Lower lobe of right lung (tissue), 2 donors: ENCODE data around the gene MRPS23. TPM values are rescaled to one million over a fixed set of nuclear protein-coding genes. Genes with fewer than 3 reads are reported as not detected.

Experiments used
- ATAC-seq, 2 donors: fragments of 200-7000 bp; cut with Tn5 transposase; one replicate each; pipeline ENCODE4 v1.9.1; 2020 to 2022; ENCODE audit warnings: mild to moderate bottlenecking in 2 of 2, moderate library complexity in 2 of 2
- DNase-seq: peaks from one replicate; pipeline ENCODE4 v3.0.0-alpha.2; 2020
- H3K27ac ChIP-seq: fragments of 200-600 bp; one replicate; pipeline ENCODE4 v1.8.0; 2022
- H3K27me3 ChIP-seq: fragments of 200-600 bp; one replicate; pipeline ENCODE4 v1.8.0; 2022; ENCODE audit warnings: low read depth
- H3K36me3 ChIP-seq: fragments of 200-600 bp; one replicate; pipeline ENCODE4 v1.8.0; 2022; ENCODE audit warnings: mild to moderate bottlenecking
- H3K4me1 ChIP-seq: fragments of 200-600 bp; one replicate; pipeline ENCODE4 v1.8.0; 2022
- H3K4me3 ChIP-seq: fragments of 200-600 bp; one replicate; pipeline ENCODE4 v1.8.0; 2022; ENCODE audit warnings: mild to moderate bottlenecking
- H3K9me3 ChIP-seq: fragments of 200-600 bp; one replicate; pipeline ENCODE4 v1.8.0; 2022
- intact Hi-C: fragments of 100-400 bp; cut with DNase I; formaldehyde crosslinking; loops from one replicate; pipeline ENCODE4 v1.11.0; 2022
- total RNA-seq: library from RNA; stranded (reverse); fragmentation: NEBNext Ultra II Directional; extraction: Animal tissue kit (Norgen Biotek cat#: 25700); gene quantifications from one replicate; pipeline ENCODE4 v1.2.1, GENCODE V29; 2021
- TF ChIP-seq, protein P1 (sequence below): fragments of 200-600 bp; IDR thresholded peaks from one replicate; pipeline ENCODE4 v1.8.0; 2022; ENCODE audit warnings: antibody characterized with exemption, mild to moderate bottlenecking
- donor health status: DM: no; HTN: yes; CAD: no; lungs with severe emphysema.

Gene MRPS23
- total RNA-seq, 1 donor from 2014 or later: 35.4 TPM

DNA sequence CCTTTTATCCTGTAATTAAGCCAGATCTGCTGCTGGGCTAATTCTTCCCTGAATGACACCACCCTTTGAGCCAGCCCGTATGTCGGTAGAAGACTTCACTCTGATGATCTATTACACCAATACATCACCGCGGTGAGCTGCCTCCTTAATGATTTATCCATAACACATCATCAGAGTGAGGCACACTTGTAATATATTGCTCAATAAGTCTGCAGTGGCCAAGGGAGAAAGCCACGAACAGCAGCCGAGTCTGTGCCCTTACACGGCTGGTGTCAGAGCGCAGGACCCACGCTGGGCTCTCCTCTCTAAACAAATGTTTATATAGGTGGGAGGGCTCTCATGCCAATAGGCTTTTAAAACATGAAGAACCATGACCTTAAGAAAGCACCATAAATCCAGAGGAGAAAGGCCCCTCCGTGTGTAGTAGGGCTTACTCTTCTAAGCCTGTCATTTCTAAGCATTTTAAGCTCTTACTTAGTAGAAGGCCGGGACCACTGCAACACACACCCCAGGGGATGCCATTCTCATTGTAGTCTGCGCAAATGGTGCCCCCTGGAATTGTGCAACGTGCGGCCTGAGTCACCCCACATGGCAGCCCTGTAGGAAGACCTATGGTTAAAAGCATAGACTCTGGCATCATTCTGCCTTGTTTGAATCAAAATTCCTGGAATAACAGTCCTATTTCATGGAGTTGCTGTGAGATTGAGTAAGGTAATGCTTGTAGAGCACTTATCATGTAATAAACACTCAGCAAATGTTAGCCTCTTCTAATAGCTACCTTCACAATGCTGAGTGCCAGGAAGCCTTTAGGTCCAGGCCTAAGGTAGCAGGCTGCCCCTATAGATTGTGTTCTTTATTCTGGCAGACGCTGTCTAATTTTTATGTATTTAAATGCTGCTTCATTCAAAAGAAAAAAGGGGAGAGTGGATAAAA is 26.1 kb downstream of the MRPS23 start:
- intact Hi-C loops: no loop called here
- ATAC-seq (peak; percentile 53 to 77), DNase-seq (no peak)
- TF ChIP-seq, protein P1, sequence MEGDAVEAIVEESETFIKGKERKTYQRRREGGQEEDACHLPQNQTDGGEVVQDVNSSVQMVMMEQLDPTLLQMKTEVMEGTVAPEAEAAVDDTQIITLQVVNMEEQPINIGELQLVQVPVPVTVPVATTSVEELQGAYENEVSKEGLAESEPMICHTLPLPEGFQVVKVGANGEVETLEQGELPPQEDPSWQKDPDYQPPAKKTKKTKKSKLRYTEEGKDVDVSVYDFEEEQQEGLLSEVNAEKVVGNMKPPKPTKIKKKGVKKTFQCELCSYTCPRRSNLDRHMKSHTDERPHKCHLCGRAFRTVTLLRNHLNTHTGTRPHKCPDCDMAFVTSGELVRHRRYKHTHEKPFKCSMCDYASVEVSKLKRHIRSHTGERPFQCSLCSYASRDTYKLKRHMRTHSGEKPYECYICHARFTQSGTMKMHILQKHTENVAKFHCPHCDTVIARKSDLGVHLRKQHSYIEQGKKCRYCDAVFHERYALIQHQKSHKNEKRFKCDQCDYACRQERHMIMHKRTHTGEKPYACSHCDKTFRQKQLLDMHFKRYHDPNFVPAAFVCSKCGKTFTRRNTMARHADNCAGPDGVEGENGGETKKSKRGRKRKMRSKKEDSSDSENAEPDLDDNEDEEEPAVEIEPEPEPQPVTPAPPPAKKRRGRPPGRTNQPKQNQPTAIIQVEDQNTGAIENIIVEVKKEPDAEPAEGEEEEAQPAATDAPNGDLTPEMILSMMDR: no peak
- Histone ChIP-seq H3K36me3 (no peaks in the 10 kb centered on the region), H3K9me3 (no peaks in the 10 kb centered on the region), H3K4me1 (no peaks in the 10 kb centered on the region), H3K4me3 (no peak overlapping the region), H3K27me3 (no peaks in the 10 kb centered on the region), H3K27ac (no peak overlapping the region)

DNA sequence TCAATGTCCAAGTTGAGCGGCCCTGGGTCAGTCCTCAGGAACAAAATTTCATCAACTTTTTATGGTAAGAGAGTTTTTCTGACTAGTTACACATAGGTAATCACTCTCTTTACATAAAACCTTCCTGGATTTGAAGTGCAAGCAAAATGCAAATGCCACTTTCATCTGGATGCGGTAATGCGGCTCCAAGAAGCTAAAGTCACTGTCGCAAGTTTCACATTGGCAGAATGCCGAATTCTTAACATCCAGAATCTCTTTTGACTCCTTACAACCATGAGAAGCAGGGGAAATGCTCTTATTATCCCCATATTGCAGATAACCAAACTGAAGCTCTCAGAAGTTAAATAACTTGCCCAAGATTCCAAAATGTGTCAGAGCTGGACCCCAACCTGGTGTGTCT is 30.0 kb downstream of the MRPS23 start:
- TF ChIP-seq, protein P1: no peak
- no peak overlapping the region for H3K4me3 ChIP-seq
- DNase-seq (no peak), ATAC-seq (no peak)
- H3K27ac ChIP-seq: no peak overlapping the region
- H3K4me1 ChIP-seq: no peaks in the 10 kb centered on the region
- no peaks in the 10 kb centered on the region for H3K9me3 ChIP-seq
- intact Hi-C loops: no loop called here
- no peaks in the 10 kb centered on the region for H3K27me3 ChIP-seq
- no peaks in the 10 kb centered on the region for H3K36me3 ChIP-seq

DNA sequence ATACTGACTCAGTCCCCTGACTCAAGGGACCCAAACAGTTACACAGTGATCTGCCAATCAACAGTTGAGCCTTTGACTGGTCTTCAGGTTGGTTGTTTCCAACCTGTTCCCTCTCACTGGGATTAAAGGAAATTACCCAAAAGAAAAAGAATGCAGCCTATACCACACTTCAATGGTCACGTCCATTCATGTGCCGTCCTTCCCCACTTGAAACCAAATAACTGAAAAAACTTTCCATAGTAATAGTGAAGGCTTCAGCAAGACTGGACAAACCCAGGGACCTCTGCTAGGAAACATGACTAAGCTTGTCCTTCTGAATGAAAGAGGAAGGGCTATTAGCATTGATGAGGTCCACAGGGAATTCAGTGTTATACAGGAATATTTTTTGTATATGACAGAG is 30.6 kb downstream of the MRPS23 start:
- no peak overlapping the region for H3K27ac ChIP-seq
- ATAC-seq (no peak), DNase-seq (no peak)
- intact Hi-C loops: no loop called here
- no peaks in the 10 kb centered on the region for H3K4me1 ChIP-seq
- H3K36me3 ChIP-seq: no peaks in the 10 kb centered on the region
- no peaks in the 10 kb centered on the region for H3K27me3 ChIP-seq
- H3K9me3 ChIP-seq: no peaks in the 10 kb centered on the region
- no peak overlapping the region for H3K4me3 ChIP-seq
- TF ChIP-seq, protein P1: no peak

DNA sequence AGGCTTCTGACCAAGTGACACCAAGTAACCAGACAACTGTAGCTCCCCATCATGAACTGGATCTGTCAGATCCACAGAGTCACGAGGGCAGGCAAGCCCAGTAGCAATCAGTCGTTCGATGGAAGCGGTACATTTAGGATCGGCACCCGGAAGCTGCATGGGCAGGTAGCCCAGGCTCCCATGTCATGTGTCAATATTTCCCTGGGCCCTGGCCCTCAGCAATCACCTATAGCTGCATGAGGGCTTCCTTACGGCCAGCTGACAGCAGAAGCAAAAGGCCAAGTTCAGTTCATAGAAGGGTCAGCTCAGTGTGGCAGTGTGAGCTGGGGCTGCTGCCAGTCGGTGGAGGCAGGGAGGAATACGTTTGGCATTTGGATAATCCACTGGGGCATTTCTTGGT is 31.8 kb downstream of the MRPS23 start:
- Histone ChIP-seq H3K4me1 (no peaks in the 10 kb centered on the region), H3K4me3 (no peak overlapping the region), H3K27ac (no peak overlapping the region), H3K9me3 (no peaks in the 10 kb centered on the region), H3K27me3 (no peaks in the 10 kb centered on the region), H3K36me3 (no peaks in the 10 kb centered on the region)
- no peak for DNase-seq
- TF ChIP-seq, protein P1: no peak
- intact Hi-C loops: no loop called here
- ATAC-seq: no peak

DNA sequence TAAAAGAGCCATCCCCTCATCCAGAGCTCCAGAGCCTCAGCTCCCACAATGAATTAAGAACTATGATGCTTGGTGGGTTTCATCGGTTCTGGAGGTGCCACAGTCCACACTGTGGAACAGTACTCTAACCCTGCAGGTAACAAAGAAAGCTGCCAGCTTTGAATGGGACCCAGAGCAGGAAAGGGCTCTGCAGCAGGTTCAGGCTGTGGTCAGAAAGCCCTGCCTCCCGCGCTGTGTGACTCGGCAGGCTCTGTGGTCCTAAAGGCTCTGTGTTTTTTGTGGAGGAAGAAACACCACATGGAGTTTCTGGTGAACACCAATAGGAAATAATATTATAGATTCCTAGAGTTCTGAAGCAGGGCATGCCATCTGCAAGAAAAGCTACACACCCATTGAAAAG is 32.5 kb downstream of the MRPS23 start:
- TF ChIP-seq, protein P1: no peak
- intact Hi-C loops: no loop called here
- Histone ChIP-seq H3K36me3 (no peaks in the 10 kb centered on the region), H3K27me3 (no peaks in the 10 kb centered on the region), H3K9me3 (no peaks in the 10 kb centered on the region), H3K4me1 (no peaks in the 10 kb centered on the region), H3K27ac (no peak overlapping the region), H3K4me3 (no peak overlapping the region)
- ATAC-seq (no peak), DNase-seq (no peak)
